ENCODE data around the gene KCNH6.

The KCNH6 gene

GRCh38 chr17:63491977-63492618 lies 31.1 kb upstream of the KCNH6 start:
- DNase-seq (ENCODE audit: low read depth, low spot score): no peak
- H3K4me3 ChIP-seq (ENCODE audit: low read depth, low read length): no peak overlapping the region
- in situ Hi-C loops (cut with HindIII; ENCODE audit: low sequenced_read_pairs): no loop called here
- TF ChIP-seq, protein P1, sequence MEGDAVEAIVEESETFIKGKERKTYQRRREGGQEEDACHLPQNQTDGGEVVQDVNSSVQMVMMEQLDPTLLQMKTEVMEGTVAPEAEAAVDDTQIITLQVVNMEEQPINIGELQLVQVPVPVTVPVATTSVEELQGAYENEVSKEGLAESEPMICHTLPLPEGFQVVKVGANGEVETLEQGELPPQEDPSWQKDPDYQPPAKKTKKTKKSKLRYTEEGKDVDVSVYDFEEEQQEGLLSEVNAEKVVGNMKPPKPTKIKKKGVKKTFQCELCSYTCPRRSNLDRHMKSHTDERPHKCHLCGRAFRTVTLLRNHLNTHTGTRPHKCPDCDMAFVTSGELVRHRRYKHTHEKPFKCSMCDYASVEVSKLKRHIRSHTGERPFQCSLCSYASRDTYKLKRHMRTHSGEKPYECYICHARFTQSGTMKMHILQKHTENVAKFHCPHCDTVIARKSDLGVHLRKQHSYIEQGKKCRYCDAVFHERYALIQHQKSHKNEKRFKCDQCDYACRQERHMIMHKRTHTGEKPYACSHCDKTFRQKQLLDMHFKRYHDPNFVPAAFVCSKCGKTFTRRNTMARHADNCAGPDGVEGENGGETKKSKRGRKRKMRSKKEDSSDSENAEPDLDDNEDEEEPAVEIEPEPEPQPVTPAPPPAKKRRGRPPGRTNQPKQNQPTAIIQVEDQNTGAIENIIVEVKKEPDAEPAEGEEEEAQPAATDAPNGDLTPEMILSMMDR (IDR thresholded peaks at IDR 0.05; ENCODE audit: low read depth, low read length): no peak

DNA sequence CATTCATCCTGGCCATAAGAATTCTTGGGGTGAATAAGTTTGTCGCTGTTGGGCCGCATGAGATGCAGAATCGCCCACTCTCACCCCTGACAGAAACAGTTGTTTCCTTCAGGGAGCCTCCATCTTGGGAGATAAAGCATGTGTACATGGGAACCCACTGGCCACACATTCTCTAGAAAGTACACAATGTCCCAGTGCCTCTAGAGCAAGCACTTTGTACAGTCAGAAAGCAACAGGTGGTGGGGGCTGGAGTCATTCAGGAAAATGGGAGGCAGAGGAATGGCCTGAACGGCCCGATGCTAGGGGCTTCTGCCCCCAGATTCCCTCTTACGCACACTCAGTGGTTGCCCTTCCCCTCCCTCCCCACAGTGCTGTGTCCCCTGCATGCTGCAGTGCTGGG lies 30.2 kb upstream of the KCNH6 start:
- no peak overlapping the region for H3K4me3 ChIP-seq (ENCODE audit: low read depth, low read length)
- no peak for DNase-seq (ENCODE audit: low read depth, low spot score)
- in situ Hi-C loops (cut with HindIII; ENCODE audit: low sequenced_read_pairs): no loop called here
- TF ChIP-seq, protein P1 (IDR thresholded peaks at IDR 0.05; ENCODE audit: low read depth, low read length): no peak

GRCh38 chr17:63493411-63493810 lies 29.7 kb upstream of the KCNH6 start:
- no peak overlapping the region for H3K4me3 ChIP-seq (ENCODE audit: low read depth, low read length)
- in situ Hi-C loops (cut with HindIII; ENCODE audit: low sequenced_read_pairs): no loop called here
- TF ChIP-seq, protein P1 (IDR thresholded peaks at IDR 0.05; ENCODE audit: low read depth, low read length): no peak
- DNase-seq (ENCODE audit: low read depth, low spot score): no peak

- no peak overlapping the region for H3K4me3 ChIP-seq (ENCODE audit: low read depth, low read length)
- no peak for DNase-seq (ENCODE audit: low read depth, low spot score)
- in situ Hi-C loops (cut with HindIII; ENCODE audit: low sequenced_read_pairs): no loop called here
- TF ChIP-seq, protein P1 (IDR thresholded peaks at IDR 0.05; ENCODE audit: low read depth, low read length): no peak
These were observed 28.7 kb upstream of the KCNH6 start for GRCh38 chr17:63494300-63494928.

DNA sequence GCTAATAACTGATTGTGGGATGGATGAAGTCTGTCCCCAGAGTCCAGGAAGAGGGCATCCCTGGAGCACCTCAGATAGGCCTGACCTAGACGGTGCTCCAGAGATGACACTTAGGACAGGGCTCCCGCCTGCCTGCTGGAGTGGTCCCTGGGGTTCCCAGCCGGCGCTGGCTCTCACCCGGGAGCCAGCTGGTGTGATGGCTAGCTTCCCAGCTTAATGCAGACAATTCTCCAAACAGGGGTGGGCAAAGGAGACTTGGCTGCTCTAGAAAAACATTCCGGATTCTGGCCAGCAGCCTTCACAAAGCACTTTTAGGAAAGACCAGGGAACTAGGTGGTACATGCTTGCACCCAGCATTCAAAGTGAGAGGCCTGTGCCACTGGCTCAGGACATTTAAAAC lies 27.7 kb upstream of the KCNH6 start:
- H3K4me3 ChIP-seq (ENCODE audit: low read depth, low read length): no peak overlapping the region
- TF ChIP-seq, protein P1 (IDR thresholded peaks at IDR 0.05; ENCODE audit: low read depth, low read length): no peak
- DNase-seq (ENCODE audit: low read depth, low spot score): no peak
- in situ Hi-C loops (cut with HindIII; ENCODE audit: low sequenced_read_pairs): no loop called here

GRCh38 chr17:63496177-63496576 lies 27.0 kb upstream of the KCNH6 start:
- in situ Hi-C loops (cut with HindIII; ENCODE audit: low sequenced_read_pairs): no loop called here
- TF ChIP-seq, protein P1 (IDR thresholded peaks at IDR 0.05; ENCODE audit: low read depth, low read length): no peak
- DNase-seq (ENCODE audit: low read depth, low spot score): no peak
- H3K4me3 ChIP-seq (ENCODE audit: low read depth, low read length): no peak overlapping the region
